RWPE1 (cell line): ENCODE data around the gene ZBTB38.

Experiments
- CTCF ChIA-PET: fragments of 350-600 bp; sonication (Branson Sonifier 250); formaldehyde crosslinking; extraction: SDS; loops from one replicate; lab custom pipeline; 2021; lab: Yijun Ruan, JAX
- POLR2A ChIA-PET: fragments of 400-600 bp; formaldehyde crosslinking; extraction: SDS; loops from one replicate; lab custom pipeline; 2020; ENCODE audit warnings: antibody characterized with exemption; ENCODE audit not compliant: low non-redundant PET; lab: Yijun Ruan, JAX
- DNase-seq: peaks from one replicate; pipeline ENCODE4 v3.0.0; 2012; ENCODE audit warnings: low spot score
- H3K27ac ChIP-seq: fragments of 450-650 bp; 2 replicates; pipeline ENCODE4 v1.5.1; 2017
- CTCF ChIP-seq: fragments of 450-650 bp; conservative IDR thresholded peaks from 2 replicates; pipeline ENCODE4 v1.5.1; 2017; ENCODE audit warnings: low read depth, mild to moderate bottlenecking

The ZBTB38 gene

GRCh38 chr3:141402476-141403171 is 34.3 kb downstream of the ZBTB38 start:
- ChIA-PET CTCF (no interaction called here), POLR2A (no interaction called here)
- H3K27ac ChIP-seq, result peak overlapping the region; percentile 88
- peak; percentile 47 for DNase-seq
- no peak for TF ChIP-seq CTCF

- no peak overlapping the region for H3K27ac ChIP-seq
- ChIA-PET CTCF (interaction anchor here (1.8 kb wide), 1 partner anchor 43 kb away, joined by 5 read pairs; no protein-coding TSS in a partner anchor), POLR2A (no interaction called here)
- DNase-seq, result no peak
- no peak for TF ChIP-seq CTCF
Measured at GRCh38 chr3:141403576-141403975, 35.3 kb downstream of the ZBTB38 start.

GRCh38 chr3:141405025-141405424 is 36.7 kb downstream of the ZBTB38 start:
- TF ChIP-seq CTCF, result no peak
- H3K27ac ChIP-seq, result peak overlapping the region; percentile 71
- no peak for DNase-seq
- ChIA-PET CTCF (interaction anchor here (0.6 to 1.8 kb wide), 2 partner anchors 44 to 388 kb away, joined by 3 to 5 read pairs; no protein-coding TSS in a partner anchor), POLR2A (no interaction called here)

GRCh38 chr3:141405591-141405990 is 37.3 kb downstream of the ZBTB38 start:
- CTCF ChIA-PET, result interaction anchor here (0.6 to 1.4 kb wide), 2 partner anchors 46 to 387 kb away, joined by 3 read pairs; no protein-coding TSS in a partner anchor
- H3K27ac ChIP-seq, result no peak overlapping the region
- POLR2A ChIA-PET, result no interaction called here
- no peak for TF ChIP-seq CTCF
- no peak for DNase-seq

- no peak for TF ChIP-seq CTCF
- DNase-seq, result no peak
- H3K27ac ChIP-seq, result peak overlapping the region; percentile 68
- ChIA-PET CTCF (interaction anchor here (1.4 kb wide), 1 partner anchor 46 kb away, joined by 3 read pairs; no protein-coding TSS in a partner anchor), POLR2A (no interaction called here)
Measured at GRCh38 chr3:141406265-141406664, 38.0 kb downstream of the ZBTB38 start.

- ChIA-PET POLR2A (no interaction called here), CTCF (no interaction called here)
- H3K27ac ChIP-seq, result no peak overlapping the region
- no peak for TF ChIP-seq CTCF
- peak; percentile 75 for DNase-seq
Measured at GRCh38 chr3:141407047-141407446, 38.7 kb downstream of the ZBTB38 start.
